NCI-H1417 (cell line): Measurements from ENCODE around the gene TOM1.
"Not testable (repeated sequence)": the region's sequence is repeated elsewhere in the genome, so short reads cannot be mapped to it uniquely, and the experiment has no call there.

ENCODE experiments used
- DNase-seq, 3 experiments: peaks; one replicate each; lab custom pipeline; 2025; lab: John Stamatoyannopoulos, UW

The TOM1 gene

GRCh38 chr22:35394810-35395563, 95.3 kb downstream of the TOM1 start:
- no peak for DNase-seq

- DNase-seq: not testable (repeated sequence)
Measured at GRCh38 chr22:35396622-35397021, 96.9 kb downstream of the TOM1 start.

GRCh38 chr22:35397095-35397904, 97.6 kb downstream of the TOM1 start:
- DNase-seq: no peak
